Vagina (tissue), 2 donors: ENCODE data around the gene PHLPP2. TPM values are rescaled to one million over a fixed set of nuclear protein-coding genes. Genes with fewer than 3 reads are reported as not detected.

Experiments used
- DNase-seq, 2 donors: peaks; one replicate each; pipeline ENCODE4 v3.0.0-alpha.2; 2017; ENCODE audit errors: extremely low spot score in 2 of 2
- H3K27ac ChIP-seq: fragments of 200-600 bp; sonication (generic); one replicate; pipeline ENCODE4 v1.5.1; 2019
- H3K27me3 ChIP-seq: fragments of 200-600 bp; sonication (generic); one replicate; pipeline ENCODE4 v1.5.1; 2019
- H3K36me3 ChIP-seq, 2 donors: fragments of 200-600 bp; sonication (generic); one replicate each; pipeline ENCODE4 v1.5.1; 2017 to 2019
- H3K4me1 ChIP-seq: fragments of 200-600 bp; sonication (generic); one replicate; pipeline ENCODE4 v1.5.1; 2019
- H3K4me3 ChIP-seq, 2 donors: fragments of 200-600 bp; sonication (generic); 1 replicate in 1 of 2; 2 replicates in 1 of 2; pipeline ENCODE4 v1.5.1; 2016 to 2019
- H3K9me3 ChIP-seq: fragments of 200-600 bp; sonication (generic); one replicate; pipeline ENCODE4 v1.5.1; 2019
- CTCF ChIP-seq, 3 experiments: fragments of 450-650 bp in 2 of 3; fragments of 200-600 bp in 1 of 3; sonication (generic) in 1 of 3; IDR thresholded peaks; one replicate each; pipeline ENCODE4 v1.5.1; 2017 to 2019; ENCODE audit warnings: antibody characterized with exemption in 3 of 3, mild to moderate bottlenecking in 2 of 3, moderate library complexity in 2 of 3
- POLR2A ChIP-seq, 2 donors: fragments of 450-650 bp; IDR thresholded peaks; one replicate each; pipeline ENCODE4 v1.6.1; 2017; ENCODE audit warnings: antibody characterized with exemption in 2 of 2, mild to moderate bottlenecking in 2 of 2, moderate library complexity in 2 of 2
- POLR2AphosphoS5 ChIP-seq, 2 donors: sonication (generic); formaldehyde crosslinking; IDR thresholded peaks; one replicate each; pipeline ENCODE4 v1.9.0; 2017; ENCODE audit warnings: antibody characterized with exemption in 2 of 2, mild to moderate bottlenecking in 2 of 2, low read depth in 1 of 2; ENCODE audit not compliant: insufficient read depth in 1 of 2
- intact Hi-C: fragments of 100-400 bp; cut with DNase I; formaldehyde crosslinking; loops from one replicate; pipeline ENCODE4 v1.15.1; 2023
- total RNA-seq: library from RNA; depleted of rRNA; stranded (reverse); fragments of >200 nt; gene quantifications from one replicate; pipeline ENCODE4 v1.2.3, GENCODE V29; 2016

Gene PHLPP2
- total RNA-seq, 1 donor from 2014 or later: 6.4 TPM

GRCh38 chr16:71659471-71659870 lies 65.0 kb downstream of the PHLPP2 start:
- Histone ChIP-seq H3K4me1 (no peaks in the 10 kb centered on the region), H3K27me3 (no peaks in the 10 kb centered on the region), H3K36me3 (peaks cover 0 to 38% of the 10 kb centered on the region in 2 donors), H3K9me3 (no peaks in the 10 kb centered on the region), H3K4me3 (no peak overlapping the region), H3K27ac (no peak overlapping the region)
- no peak for DNase-seq
- intact Hi-C loops: no loop called here
- TF ChIP-seq CTCF (IDR thresholded peaks at IDR 0.05): no peak
- TF ChIP-seq POLR2A (IDR thresholded peaks at IDR 0.05): no peak
- no peak for TF ChIP-seq POLR2AphosphoS5 (IDR thresholded peaks at IDR 0.05; ENCODE audit: insufficient read depth in 1 of 2, low read depth in 1 of 2)

- Histone ChIP-seq H3K27me3 (no peaks in the 10 kb centered on the region), H3K36me3 (peaks cover 0 to 40% of the 10 kb centered on the region in 2 donors), H3K27ac (no peak overlapping the region), H3K4me1 (no peaks in the 10 kb centered on the region), H3K4me3 (no peak overlapping the region), H3K9me3 (no peaks in the 10 kb centered on the region)
- DNase-seq: no peak
- TF ChIP-seq CTCF (IDR thresholded peaks at IDR 0.05) (no peak), POLR2A (IDR thresholded peaks at IDR 0.05) (no peak)
- intact Hi-C loops: no loop called here
Measured at GRCh38 chr16:71658771-71659170, 65.7 kb downstream of the PHLPP2 start.

GRCh38 chr16:71649704-71650103 lies 74.8 kb downstream of the PHLPP2 start:
- Histone ChIP-seq H3K9me3 (no peaks in the 10 kb centered on the region), H3K27me3 (no peaks in the 10 kb centered on the region), H3K36me3 (peaks cover 0 to 22% of the 10 kb centered on the region in 2 donors), H3K4me1 (no peaks in the 10 kb centered on the region), H3K4me3 (no peak overlapping the region), H3K27ac (no peak overlapping the region)
- no peak for DNase-seq
- TF ChIP-seq CTCF (IDR thresholded peaks at IDR 0.05): no peak
- TF ChIP-seq POLR2A (IDR thresholded peaks at IDR 0.05): no peak
- intact Hi-C loops: no loop called here

GRCh38 chr16:71648921-71649320 lies 75.6 kb downstream of the PHLPP2 start:
- intact Hi-C loops: no loop called here
- TF ChIP-seq CTCF (IDR thresholded peaks at IDR 0.05): no peak
- TF ChIP-seq POLR2AphosphoS5 (IDR thresholded peaks at IDR 0.05; ENCODE audit: insufficient read depth in 1 of 2, low read depth in 1 of 2): no peak
- TF ChIP-seq POLR2A (IDR thresholded peaks at IDR 0.05): no peak
- H3K4me3 ChIP-seq: no peak overlapping the region
- H3K4me1 ChIP-seq: no peaks in the 10 kb centered on the region
- H3K27me3 ChIP-seq: no peaks in the 10 kb centered on the region
- peaks cover 0 to 18% of the 10 kb centered on the region in 2 donors for H3K36me3 ChIP-seq
- no peak overlapping the region for H3K27ac ChIP-seq
- H3K9me3 ChIP-seq: no peaks in the 10 kb centered on the region
- no peak for DNase-seq

- H3K9me3 ChIP-seq: no peaks in the 10 kb centered on the region
- no peak overlapping the region for H3K4me3 ChIP-seq
- H3K27me3 ChIP-seq: no peaks in the 10 kb centered on the region
- no peak overlapping the region for H3K27ac ChIP-seq
- no peaks in the 10 kb centered on the region for H3K4me1 ChIP-seq
- no peak for TF ChIP-seq POLR2A (IDR thresholded peaks at IDR 0.05)
- TF ChIP-seq POLR2AphosphoS5 (IDR thresholded peaks at IDR 0.05; ENCODE audit: insufficient read depth in 1 of 2, low read depth in 1 of 2): no peak
- no peak for TF ChIP-seq CTCF (IDR thresholded peaks at IDR 0.05)
- DNase-seq: no peak
- peaks cover 0 to 14% of the 10 kb centered on the region in 2 donors for H3K36me3 ChIP-seq
- intact Hi-C loops: no loop called here
Measured at GRCh38 chr16:71648162-71648561, 76.3 kb downstream of the PHLPP2 start.
